Endothelial cell of umbilical vein (primary cell): ENCODE data around the gene KCNMA1. TPM values are rescaled to one million over a fixed set of nuclear protein-coding genes. Genes with fewer than 3 reads are reported as not detected.

Experiments used
- BruUV-seq: library from RNA; stranded (reverse); fragments of 400-500 nt; replicated peaks from 2 replicates; lab custom pipeline; 2021; lab: Mats Ljungman, UMichigan
- CTCF ChIA-PET: fragments of 300-600, 350-600 bp; sonication (Branson Sonifier 250); formaldehyde crosslinking; loops from one replicate; lab custom pipeline; 2021; ENCODE audit warnings: antibody characterized with exemption, inconsistent platforms; lab: Charles Lee
- POLR2A ChIA-PET: fragments of 300-600, 350-600 bp; sonication (Branson Sonifier 250); formaldehyde crosslinking; loops from one replicate; lab custom pipeline; 2021; ENCODE audit warnings: antibody characterized with exemption, inconsistent platforms; lab: Charles Lee
- DNase-seq: peaks from one replicate; pipeline ENCODE4 v3.0.0-alpha.2; 2011; ENCODE audit warnings: low read depth, low spot score
- FAIRE-seq: peaks from 2 replicates; lab custom pipeline; 2011; peaks lifted over from hg19 to GRCh38; lab: Jason Lieb, UNC
- H2AFZ ChIP-seq: 2 replicates; pipeline ENCODE4 v1.6.0; 2012; ENCODE audit warnings: low read depth, low read length, control low read depth, inconsistent platforms
- H3K27ac ChIP-seq: 2 replicates; pipeline ENCODE4 v1.5.1; 2011; ENCODE audit warnings: low read depth, mild to moderate bottlenecking, control low read depth, low read length, moderate library complexity; ENCODE audit not compliant: insufficient read depth
- H3K27me3 ChIP-seq, 2 experiments: 2 replicates each; pipeline versions ENCODE4 v1.6.0 to v1.6.1; 2011; ENCODE audit warnings: low read length in 2 of 2, mixed read lengths in 1 of 2; ENCODE audit not compliant: control insufficient read depth in 2 of 2, insufficient read depth in 2 of 2
- H3K36me3 ChIP-seq, 2 experiments: 2 replicates in 1 of 2; 3 replicates in 1 of 2; pipeline ENCODE4 v1.5.1; 2011; ENCODE audit warnings: low read length in 2 of 2, mild to moderate bottlenecking in 1 of 2, moderate library complexity in 1 of 2; ENCODE audit not compliant: control insufficient read depth in 2 of 2, insufficient read depth in 2 of 2; ENCODE audit errors: extremely low read depth in 1 of 2
- H3K4me1 ChIP-seq: 3 replicates; pipeline ENCODE4 v1.5.1; 2011; ENCODE audit warnings: mild to moderate bottlenecking, low read length; ENCODE audit not compliant: control insufficient read depth, insufficient read depth; ENCODE audit errors: extremely low read depth
- H3K4me2 ChIP-seq: 2 replicates; pipeline ENCODE4 v1.6.1; 2011; ENCODE audit warnings: low read length, control low read depth, mixed read lengths; ENCODE audit not compliant: insufficient read depth
- H3K4me3 ChIP-seq, 3 experiments: fragments of 200-600 bp in 1 of 3; sonication (generic), shearing (Covaris generic) in 1 of 3; replicated peaks in 1 of 3; 2 replicates each; pipeline ENCODE4 v1.5.1; 2011 to 2016; ENCODE audit warnings: control low read depth in 3 of 3, low read length in 3 of 3, mild to moderate bottlenecking in 2 of 3, inconsistent platforms in 1 of 3, low read depth in 1 of 3, moderate library complexity in 1 of 3; ENCODE audit not compliant: insufficient read depth in 1 of 3
- H3K79me2 ChIP-seq: 2 replicates; pipeline ENCODE4 v1.6.0; 2012; ENCODE audit warnings: low read length, inconsistent platforms; ENCODE audit not compliant: control insufficient read depth, insufficient read depth
- H3K9ac ChIP-seq: replicated peaks from 2 replicates; pipeline ENCODE3; 2011; ENCODE audit warnings: low read length, control low read depth; ENCODE audit not compliant: insufficient read depth; ENCODE audit errors: extremely low read depth
- H3K9me1 ChIP-seq: replicated peaks from 3 replicates; pipeline ENCODE4 v1.6.0; 2011; ENCODE audit warnings: mild to moderate bottlenecking, low read length; ENCODE audit not compliant: control insufficient read depth, insufficient read depth; ENCODE audit errors: extremely low read depth
- H3K9me3 ChIP-seq: replicated peaks from 2 replicates; pipeline ENCODE4 v1.5.1; 2012; ENCODE audit warnings: low read length, inconsistent platforms; ENCODE audit not compliant: control insufficient read depth, insufficient read depth
- H4K20me1 ChIP-seq: replicated peaks from 2 replicates; pipeline ENCODE3; 2011; ENCODE audit warnings: mild to moderate bottlenecking, low read length; ENCODE audit not compliant: control insufficient read depth, insufficient read depth; ENCODE audit errors: extremely low read depth
- EZH2 ChIP-seq: IDR thresholded peaks from 2 replicates; pipeline ENCODE4 v1.6.1; 2012; ENCODE audit warnings: borderline replicate concordance, low read depth, mild to moderate bottlenecking, moderate library complexity, low read length, inconsistent platforms; ENCODE audit not compliant: severe bottlenecking
- FOS ChIP-seq: IDR thresholded peaks from 2 replicates; pipeline ENCODE4 v1.6.1; 2011; ENCODE audit warnings: mild to moderate bottlenecking, low read length, moderate library complexity, borderline replicate concordance; ENCODE audit not compliant: insufficient read depth
- GATA2 ChIP-seq: IDR thresholded peaks from 2 replicates; pipeline ENCODE4 v1.7.0; 2011; ENCODE audit warnings: low read depth, mild to moderate bottlenecking, moderate library complexity, mixed read lengths, low read length; ENCODE audit not compliant: insufficient read length, insufficient read depth
- JUN ChIP-seq: IDR thresholded peaks from 2 replicates; pipeline ENCODE4 v1.6.1; 2011; ENCODE audit warnings: borderline replicate concordance, low read depth; ENCODE audit not compliant: insufficient read length, insufficient read depth
- MYC ChIP-seq: IDR thresholded peaks from one replicate; pipeline ENCODE4 v1.6.1; 2011; ENCODE audit warnings: mild to moderate bottlenecking, low read depth, low read length
- POLR2AphosphoS5 ChIP-seq: IDR thresholded peaks from 2 replicates; pipeline ENCODE4 v1.6.1; 2012; ENCODE audit warnings: low read depth, mild to moderate bottlenecking, control low read depth, low read length, moderate library complexity; ENCODE audit not compliant: insufficient read depth
- dilution Hi-C: fragments of 300-500 bp; cut with MboI; formaldehyde crosslinking; loops from one replicate; pipeline ENCODE4 v1.15.0; 2019; ENCODE audit warnings: low sequenced_read_pairs; ENCODE audit not compliant: extremely low pct_ligation_motif_present
- intact Hi-C: fragments of 100-400 bp; cut with micrococcal nuclease; formaldehyde crosslinking; loops from one replicate; pipeline ENCODE4 v1.10.0; 2022
- polyA plus RNA-seq, 4 experiments: library from polyadenylated mRNA; depleted of rRNA in 3 of 4; stranded (reverse) in 3 of 4; unstranded in 1 of 4; fragments of >200 nt; gene quantifications; 2 replicates each; pipeline versions ENCODE4 v1.2.1 to v1.2.3, GENCODE V29; 2011 to 2012; ENCODE audit warnings: missing spikeins in 1 of 4
- total RNA-seq: library from RNA; stranded (reverse); gene quantifications from 2 replicates; pipeline ENCODE4 v1.2.3, GENCODE V29; 2021
- TF ChIP-seq, protein P1 (sequence below): IDR thresholded peaks from 2 replicates; pipeline ENCODE4 v1.6.1; 2011; ENCODE audit not compliant: insufficient read depth, insufficient read length

Gene KCNMA1
- total and polyA plus RNA-seq, 2 donors (not counting 3 experiments of a cell fraction or from before 2014, with no cell fraction given): 0.10 to 0.82 TPM

- Histone ChIP-seq H3K9ac (no peak overlapping the region), H4K20me1 (no peaks in the 10 kb centered on the region), H3K9me1 (no peaks in the 10 kb centered on the region), H3K9me3 (no peaks in the 10 kb centered on the region), H3K4me1 (peaks cover 10% of the 10 kb centered on the region), H3K4me2 (no peak overlapping the region), H3K27me3 (peaks cover 0 to 12% of the 10 kb centered on the region in 2 experiments), H3K36me3 (no peaks in the 10 kb centered on the region), H3K27ac (no peak overlapping the region), H3K4me3 (no peak overlapping the region), H3K79me2 (no peaks in the 10 kb centered on the region), H2AFZ (no peak overlapping the region)
- ChIA-PET POLR2A (no interaction called here), CTCF (no interaction called here)
- no peak for DNase-seq
- TF ChIP-seq FOS (no peak), JUN (no peak), GATA2 (no peak), MYC (no peak), POLR2AphosphoS5 (no peak), EZH2 (no peak)
- TF ChIP-seq, protein P1, sequence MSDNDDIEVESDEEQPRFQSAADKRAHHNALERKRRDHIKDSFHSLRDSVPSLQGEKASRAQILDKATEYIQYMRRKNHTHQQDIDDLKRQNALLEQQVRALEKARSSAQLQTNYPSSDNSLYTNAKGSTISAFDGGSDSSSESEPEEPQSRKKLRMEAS: no peak
- dilution Hi-C loops: no loop called here
- no TSS peak for BruUV-seq
- no peak for FAIRE-seq
- intact Hi-C loops: no loop called here
Measured at GRCh38 chr10:77201135-77202106, 436.2 kb downstream of the KCNMA1 start.
